GM19025 (cell line): ENCODE measurements around the gene HOXA7.

Experiments used
- ATAC-seq: cut with Tn5 transposase; IDR thresholded peaks from one replicate; pipeline ENCODE4 v1.9.1; 2021; ENCODE audit warnings: mild to moderate bottlenecking, low read depth, moderate library complexity; ENCODE audit not compliant: unreplicated experiment

Gene HOXA7

GRCh38 chr7:27139334-27140125 is 16.9 kb downstream of the HOXA7 start:
- ATAC-seq = no peak

DNA sequence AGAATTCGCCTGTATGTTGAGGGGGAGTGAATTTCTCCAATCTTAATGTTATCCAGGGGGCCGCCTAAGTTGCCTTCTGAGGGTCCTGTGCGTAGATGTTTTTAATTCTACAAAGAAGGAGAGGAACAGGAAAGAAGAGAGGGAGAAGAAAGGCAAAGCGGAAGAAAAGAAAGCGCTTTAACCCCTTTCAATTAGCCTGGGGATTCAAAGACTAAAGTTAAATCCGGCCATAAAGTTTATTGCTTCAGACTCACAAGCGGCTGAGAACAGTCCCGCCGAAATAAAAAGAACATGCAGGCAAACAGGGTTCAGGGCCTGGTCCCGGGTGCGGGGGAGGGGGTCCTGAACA is 17.5 kb downstream of the HOXA7 start:
- ATAC-seq = no peak

- ATAC-seq = no peak
Measured at GRCh38 chr7:27138472-27138871, 18.0 kb downstream of the HOXA7 start.

GRCh38 chr7:27137640-27138315 is 18.7 kb downstream of the HOXA7 start:
- no peak for ATAC-seq

DNA sequence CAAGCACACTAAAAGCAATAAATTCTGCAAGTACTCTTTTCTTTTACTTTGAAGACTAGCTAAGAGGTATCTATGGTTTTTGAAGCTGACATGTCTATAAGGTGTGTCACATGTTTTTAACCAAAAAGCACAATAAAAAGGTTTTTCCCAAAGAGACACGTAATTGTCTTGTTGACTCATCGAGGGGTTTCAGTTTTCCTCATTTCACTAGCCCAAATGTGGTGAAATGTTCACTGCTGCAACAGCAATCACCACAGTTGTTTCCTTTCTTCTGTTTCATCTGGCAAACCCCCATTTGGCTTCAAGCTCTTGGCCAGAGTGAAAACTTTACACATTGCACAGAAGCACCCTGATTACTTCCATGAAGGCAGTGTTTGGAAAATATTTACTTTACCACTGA is 22.1 kb downstream of the HOXA7 start:
- no peak for ATAC-seq

DNA sequence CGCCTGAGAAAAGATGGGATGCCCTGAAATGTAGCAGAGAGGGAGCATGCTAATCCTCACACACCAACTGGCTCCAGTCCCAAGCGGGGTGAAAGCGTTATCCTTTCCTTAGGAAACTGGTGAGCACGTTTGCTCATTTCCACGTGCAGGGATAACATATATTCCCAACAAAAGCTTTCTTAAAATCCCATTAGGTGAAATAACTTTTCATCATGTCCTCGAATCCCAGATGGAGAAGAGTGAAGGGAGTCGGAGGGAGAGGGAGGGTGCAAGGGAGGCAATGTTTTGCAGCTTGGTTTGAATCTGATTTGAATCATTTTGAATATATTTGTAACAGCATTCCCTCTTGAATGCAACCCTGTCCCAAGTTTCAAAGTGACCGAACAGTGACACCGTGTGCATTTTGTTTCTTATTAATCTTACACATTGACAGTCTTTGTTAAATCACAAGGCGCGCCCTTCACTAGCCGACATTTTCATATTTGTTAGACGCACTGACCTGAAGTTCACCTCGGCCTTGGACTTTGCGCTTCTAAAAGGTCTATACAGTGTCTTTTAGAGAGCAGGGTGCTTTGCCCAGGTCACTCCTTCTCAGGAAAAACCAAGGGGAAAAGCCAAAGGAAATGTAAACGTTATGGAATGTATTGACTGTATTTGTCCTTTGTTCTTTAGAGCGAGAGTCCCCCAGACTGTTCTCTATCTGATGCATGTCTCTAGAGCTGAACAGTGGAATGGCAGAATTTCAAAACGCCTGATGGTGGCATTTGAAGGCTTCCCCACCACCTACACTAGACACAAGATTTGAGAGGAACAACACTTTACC is 22.9 kb downstream of the HOXA7 start:
- ATAC-seq = no peak

GRCh38 chr7:27132978-27133377 is 23.5 kb downstream of the HOXA7 start:
- no peak for ATAC-seq

DNA sequence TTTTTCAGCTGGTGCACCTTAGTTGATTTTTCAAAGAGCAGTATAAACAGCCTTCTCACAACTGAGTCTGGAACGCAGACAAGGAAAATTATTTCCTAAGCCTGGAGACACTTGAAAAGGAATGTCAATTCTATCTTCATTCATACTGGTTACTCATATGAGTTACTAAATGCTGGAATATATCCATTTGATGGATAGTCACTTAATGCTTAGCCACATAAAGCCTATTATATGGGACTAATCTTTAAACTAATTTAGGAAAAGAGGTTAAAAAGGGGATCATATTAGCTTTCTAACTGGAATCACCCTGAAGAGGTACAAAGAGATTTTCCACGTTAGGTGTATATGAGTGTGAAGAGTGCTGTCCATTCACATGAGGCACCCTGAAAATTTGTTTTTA is 24.3 kb downstream of the HOXA7 start:
- ATAC-seq = no peak

DNA sequence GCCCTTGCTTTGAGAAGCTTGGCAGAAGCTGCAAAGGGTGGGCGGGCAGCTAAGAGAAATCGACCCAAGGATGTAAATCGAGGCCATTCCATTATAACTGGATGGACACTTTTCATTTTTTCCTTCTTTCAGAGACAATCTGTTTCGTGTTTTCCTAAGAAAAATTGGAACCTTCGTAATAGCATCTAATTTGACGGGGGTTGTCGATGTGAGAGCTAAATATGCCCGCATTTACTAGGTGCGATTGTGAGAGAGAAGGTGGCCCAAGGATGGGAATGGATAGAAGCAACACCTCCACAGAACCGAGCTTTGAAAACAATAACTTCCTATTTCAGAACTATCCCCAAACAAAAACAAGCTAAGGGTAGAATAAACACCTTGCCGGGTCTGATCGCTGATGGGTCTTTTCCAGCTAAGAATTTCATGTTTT is 25.1 kb downstream of the HOXA7 start:
- ATAC-seq = no peak

- no peak for ATAC-seq
Measured at GRCh38 chr7:27130540-27131389, 25.7 kb downstream of the HOXA7 start, which contains the start of gene HOXA4. Gene HOXA4 (minus strand): TSS chr7:27130757. CDS start chr7:27130733, 24 bp downstream.

DNA sequence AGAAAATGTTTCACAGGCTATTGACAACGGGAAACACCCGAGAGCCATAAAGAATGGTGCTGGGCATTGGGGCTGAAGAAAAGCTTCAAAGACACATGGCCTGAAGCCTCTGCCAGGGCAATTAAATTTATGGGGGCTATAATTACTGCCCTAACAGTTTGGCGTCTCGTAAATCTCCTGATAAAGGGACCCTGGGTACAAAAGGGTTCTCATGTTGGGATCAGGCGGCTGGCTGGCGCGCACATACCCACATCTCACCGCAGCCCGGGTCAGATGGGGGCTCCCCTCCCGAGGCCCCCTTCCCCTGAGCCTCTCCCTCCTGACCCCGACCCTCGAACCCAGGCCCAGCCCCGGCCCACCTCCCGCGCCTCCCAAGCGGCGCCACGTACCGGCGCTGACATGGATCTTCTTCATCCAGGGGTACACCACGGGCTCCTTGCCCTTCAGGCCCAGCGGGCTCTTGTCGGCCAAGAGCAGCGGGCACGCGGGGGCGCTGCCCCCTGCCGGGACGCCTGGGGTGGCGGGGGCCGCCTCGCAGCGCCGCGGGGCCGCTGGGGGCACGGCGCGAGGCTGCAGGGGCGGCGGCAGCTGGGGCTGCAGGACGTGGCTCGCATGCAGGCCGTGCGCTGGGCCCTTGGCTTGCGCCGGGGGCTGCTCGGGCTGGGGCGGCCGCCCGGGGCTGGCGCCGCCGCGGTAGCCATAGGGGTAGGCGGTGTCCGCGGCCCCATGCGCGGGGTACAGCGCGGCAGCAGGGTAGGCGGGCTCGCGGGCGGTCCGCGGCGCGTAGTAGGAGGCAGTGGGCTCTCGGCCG is 26.5 kb downstream of the HOXA7 start:
- no peak for ATAC-seq

GRCh38 chr7:27128776-27129728 is 27.4 kb downstream of the HOXA7 start:
- ATAC-seq = no peak

GRCh38 chr7:27128034-27128433 is 28.4 kb downstream of the HOXA7 start:
- ATAC-seq = no peak

DNA sequence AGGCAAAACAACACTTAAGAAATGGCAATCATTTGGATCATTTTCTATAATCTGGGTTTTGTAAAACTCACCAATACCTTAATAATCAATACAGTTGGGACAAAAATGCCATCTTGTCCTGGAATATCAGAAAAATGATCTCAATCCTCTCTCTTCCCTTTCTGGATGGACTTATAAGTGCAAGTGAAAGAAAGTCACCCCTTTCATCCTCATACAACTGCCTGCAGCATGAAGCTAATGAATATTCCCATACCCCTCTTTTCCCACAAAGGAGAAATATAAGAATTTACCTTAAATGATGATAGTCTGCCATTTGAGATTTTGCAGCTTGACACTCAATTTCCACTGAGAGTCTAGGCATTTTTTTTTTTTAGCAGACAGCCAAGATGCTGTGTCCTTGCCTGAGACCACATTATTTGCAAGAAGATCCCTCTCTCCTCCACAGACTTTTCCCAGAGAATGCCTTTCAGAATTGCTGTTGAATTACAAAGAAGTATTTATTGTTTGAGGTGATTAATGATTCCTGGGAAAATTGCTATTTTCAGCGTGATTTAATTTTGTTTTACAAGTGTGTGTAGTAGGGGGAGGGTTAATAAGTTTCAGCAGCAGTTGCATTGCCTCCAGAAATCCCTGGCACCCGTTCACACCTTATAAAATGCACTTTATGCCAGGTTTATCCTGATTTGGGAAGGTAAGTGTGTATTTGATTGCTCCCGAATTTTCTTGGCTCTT is 29.7 kb downstream of the HOXA7 start:
- ATAC-seq = no peak

GRCh38 chr7:27125986-27126394 is 30.5 kb downstream of the HOXA7 start:
- ATAC-seq = no peak

DNA sequence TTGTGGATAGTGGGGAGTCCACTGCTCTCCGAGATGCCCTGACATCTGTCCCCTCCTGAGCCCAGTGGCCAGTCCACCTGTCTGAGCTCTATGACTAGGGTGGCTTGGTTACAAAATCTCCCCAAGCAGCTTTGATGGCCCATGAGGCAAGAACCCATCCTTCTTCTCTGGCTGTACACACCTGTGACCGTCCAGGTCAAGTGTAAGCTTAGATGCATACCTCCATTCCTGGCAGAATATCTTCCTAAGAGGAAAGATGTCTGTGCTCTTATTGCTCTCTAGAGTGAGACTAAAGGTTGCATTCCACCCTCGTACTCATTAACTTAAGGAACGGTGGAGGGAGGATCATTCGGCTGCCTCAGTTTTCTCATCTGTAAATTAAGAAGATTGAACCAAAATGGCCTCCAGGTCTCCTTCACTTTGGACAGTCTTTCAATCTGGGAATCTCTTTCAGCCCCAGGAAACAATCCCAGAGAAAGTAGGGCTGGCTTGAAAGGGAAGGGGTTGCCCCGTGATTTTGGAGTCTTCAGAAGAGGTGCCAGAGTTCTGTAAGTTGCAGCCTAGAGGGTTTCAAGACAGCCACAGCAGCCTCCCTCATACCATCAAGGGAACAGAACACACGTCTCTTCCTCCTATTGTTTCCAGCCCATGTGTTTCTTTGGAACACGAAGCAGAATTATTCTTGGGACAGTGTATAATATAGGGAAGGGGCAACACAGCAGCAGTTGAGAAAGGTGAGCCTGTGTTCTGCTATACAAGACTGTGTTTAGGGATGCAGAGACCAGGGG is 31.4 kb downstream of the HOXA7 start:
- ATAC-seq = no peak
